Esophagus muscularis mucosa (tissue), 4 donors: ENCODE measurements around the gene VPS35L. TPM values are rescaled to one million over a fixed set of nuclear protein-coding genes. Genes with fewer than 3 reads are reported as not detected.

ENCODE experiments used
- DNase-seq: peaks from one replicate; pipeline ENCODE4 v3.0.0-alpha.2; 2017; ENCODE audit errors: extremely low spot score
- H3K27ac ChIP-seq, 4 donors: fragments of 200-600 bp; sonication (generic); replicated peaks in 1 of 4; 1 replicate in 3 of 4; 2 replicates in 1 of 4; pipeline ENCODE4 v1.5.1; 2016 to 2019; ENCODE audit warnings: mild to moderate bottlenecking in 1 of 4
- H3K27me3 ChIP-seq, 4 donors: fragments of 200-600 bp; sonication (generic); one replicate each; pipeline versions ENCODE4 v1.5.1 to v1.6.0; 2016 to 2019
- H3K36me3 ChIP-seq, 4 donors: fragments of 200-600 bp; sonication (generic); one replicate each; pipeline ENCODE4 v1.5.1; 2016 to 2019
- H3K4me1 ChIP-seq, 4 donors: fragments of 200-600 bp; sonication (generic); one replicate each; pipeline ENCODE4 v1.5.1; 2016 to 2019
- H3K4me3 ChIP-seq, 4 donors: fragments of 200-600 bp; sonication (generic); 1 replicate in 2 of 4; 2 replicates in 2 of 4; pipeline ENCODE4 v1.5.1; 2016 to 2019; ENCODE audit warnings: mild to moderate bottlenecking in 4 of 4, moderate library complexity in 1 of 4
- H3K9me3 ChIP-seq, 4 donors: fragments of 200-600 bp; sonication (generic); 1 replicate in 3 of 4; 2 replicates in 1 of 4; pipeline ENCODE4 v1.5.1; 2016 to 2019
- CTCF ChIP-seq, 3 experiments: fragments of 200-600 bp in 2 of 3; fragments of 450-650 bp in 1 of 3; sonication (generic) in 2 of 3; IDR thresholded peaks; one replicate each; pipeline ENCODE4 v1.5.1; 2017 to 2019; ENCODE audit warnings: antibody characterized with exemption in 3 of 3, mild to moderate bottlenecking in 2 of 3, moderate library complexity in 1 of 3
- EP300 ChIP-seq: sonication (generic); formaldehyde crosslinking; IDR thresholded peaks from one replicate; pipeline ENCODE4 v1.6.1; 2017; ENCODE audit warnings: antibody characterized with exemption
- POLR2A ChIP-seq: fragments of 450-650 bp; IDR thresholded peaks from one replicate; pipeline ENCODE4 v1.6.1; 2017; ENCODE audit warnings: antibody characterized with exemption, moderate library complexity, mild to moderate bottlenecking, low read depth
- POLR2AphosphoS5 ChIP-seq, 2 donors: sonication (generic); formaldehyde crosslinking; IDR thresholded peaks; one replicate each; pipeline ENCODE4 v1.6.1; 2017; ENCODE audit warnings: antibody characterized with exemption in 2 of 2
- WGBS: methylation state at CpG from one replicate; pipeline ENCODE4 v1.1.5; 2018; 5-methylcytosine and 5-hydroxymethylcytosine counted together
- intact Hi-C: fragments of 100-400 bp; cut with DNase I; formaldehyde crosslinking; loops from one replicate; pipeline ENCODE4 v1.15.1; 2023
- total RNA-seq, 4 donors: library from RNA; depleted of rRNA; stranded (reverse); fragments of >200 nt; gene quantifications; one replicate each; pipeline versions ENCODE4 v1.1.0 to v1.2.1, GENCODE V29; 2016

The VPS35L gene
- total RNA-seq, 4 donors from 2014 or later: 35.5 to 47.0 (median 38.1) TPM

DNA sequence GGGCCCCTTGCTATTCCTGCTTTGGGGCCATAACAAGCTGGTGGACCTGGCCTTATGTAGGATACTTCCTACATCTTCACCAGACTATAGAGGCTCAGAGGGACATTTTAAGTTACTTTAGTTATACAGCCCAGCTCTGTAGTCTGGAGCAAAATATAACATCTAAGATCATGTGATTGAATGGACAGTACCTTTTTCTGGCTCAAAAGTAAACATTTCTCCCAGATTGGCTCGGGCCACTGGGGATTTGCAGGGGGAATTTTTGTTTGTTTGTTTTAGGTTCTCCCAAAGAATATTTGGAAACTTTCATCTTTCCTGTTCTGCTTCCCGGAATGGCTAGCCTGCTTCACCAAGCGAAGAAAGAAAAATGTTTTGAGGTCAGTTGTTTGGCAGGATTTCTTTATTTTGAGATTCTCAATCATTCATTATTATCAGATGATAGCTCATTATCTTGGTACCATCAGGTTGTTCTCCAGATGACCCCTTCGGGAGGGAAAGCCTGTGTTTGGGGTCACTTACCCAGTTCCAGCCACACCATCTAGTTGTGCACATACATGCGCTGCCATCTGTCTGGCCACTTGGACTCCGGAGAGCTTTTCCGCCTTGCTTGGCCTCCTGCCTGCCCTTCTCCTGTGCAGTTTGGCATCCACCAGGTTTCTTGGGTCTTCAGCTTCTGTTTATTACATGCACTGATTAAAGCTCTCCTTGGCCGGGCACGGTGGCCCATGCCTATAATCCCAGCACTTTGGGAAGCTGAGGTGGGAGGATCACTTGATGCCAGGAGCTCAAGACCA, 179.8 kb downstream of the VPS35L start:
- DNase-seq: no peak
- Histone ChIP-seq H3K27me3 (no peaks in the 10 kb centered on the region), H3K4me1 (peaks cover 13 to 18% (median 16%) of the 10 kb centered on the region in 4 donors), H3K9me3 (no peaks in the 10 kb centered on the region), H3K4me3 (no peak overlapping the region), H3K27ac (peak overlapping the region in 1 of 4 donors; percentile 24), H3K36me3 (peaks cover 0 to 22% (median 3%) of the 10 kb centered on the region in 4 donors)
- intact Hi-C loops: no loop called here
- TF ChIP-seq CTCF (IDR thresholded peaks at IDR 0.05): no peak
- no peak for TF ChIP-seq POLR2A
- no peak for TF ChIP-seq POLR2AphosphoS5 (IDR thresholded peaks at IDR 0.05)
- no peak for TF ChIP-seq EP300
- WGBS: 51% methylated on average over 9 of the region's 9 CpGs

GRCh38 chr16:19737306-19738038, 182.0 kb downstream of the VPS35L start:
- Histone ChIP-seq H3K36me3 (peaks cover 0 to 12% (median 3%) of the 10 kb centered on the region in 4 donors), H3K27me3 (no peaks in the 10 kb centered on the region), H3K9me3 (no peaks in the 10 kb centered on the region), H3K4me1 (peaks cover 13 to 18% (median 16%) of the 10 kb centered on the region in 4 donors), H3K27ac (no peak overlapping the region), H3K4me3 (no peak overlapping the region)
- intact Hi-C loops: no loop called here
- DNase-seq: no peak
- WGBS: 77% methylated on average over 12 of the region's 12 CpGs
- TF ChIP-seq CTCF (IDR thresholded peaks at IDR 0.05) (no peak), POLR2A (no peak), EP300 (no peak), POLR2AphosphoS5 (IDR thresholded peaks at IDR 0.05) (no peak)

DNA sequence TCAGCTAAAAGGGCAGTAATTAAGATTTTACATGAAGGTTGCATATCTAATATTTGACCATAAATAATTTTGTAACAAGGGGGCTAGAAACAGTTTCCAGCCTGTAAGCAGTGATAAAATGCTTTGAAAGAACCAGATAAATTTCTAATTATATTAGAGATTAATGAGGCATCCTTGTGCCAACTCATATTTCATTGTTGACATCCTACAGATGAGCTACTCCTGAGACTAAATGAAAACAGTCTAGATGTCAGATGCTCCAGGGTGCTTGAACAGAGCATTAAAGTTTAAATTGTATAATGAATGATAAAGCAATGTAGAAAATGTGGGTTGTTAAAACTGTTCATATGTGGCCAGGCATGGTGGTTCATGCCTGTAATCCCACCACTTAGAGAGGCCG, 185.9 kb downstream of the VPS35L start:
- intact Hi-C loops: no loop called here
- H3K27ac ChIP-seq: no peak overlapping the region
- DNase-seq: no peak
- TF ChIP-seq EP300: no peak
- TF ChIP-seq POLR2A: no peak
- TF ChIP-seq POLR2AphosphoS5 (IDR thresholded peaks at IDR 0.05): no peak
- no peak for TF ChIP-seq CTCF (IDR thresholded peaks at IDR 0.05)
- H3K27me3 ChIP-seq: no peaks in the 10 kb centered on the region
- no peaks in the 10 kb centered on the region for H3K9me3 ChIP-seq
- peaks cover 0 to 12% (median 10%) of the 10 kb centered on the region in 4 donors for H3K4me1 ChIP-seq
- no peak overlapping the region for H3K4me3 ChIP-seq
- H3K36me3 ChIP-seq: peaks cover 0 to 6% (median 1%) of the 10 kb centered on the region in 4 donors
- WGBS: 95% methylated on average over 1 of the region's 1 CpG

DNA sequence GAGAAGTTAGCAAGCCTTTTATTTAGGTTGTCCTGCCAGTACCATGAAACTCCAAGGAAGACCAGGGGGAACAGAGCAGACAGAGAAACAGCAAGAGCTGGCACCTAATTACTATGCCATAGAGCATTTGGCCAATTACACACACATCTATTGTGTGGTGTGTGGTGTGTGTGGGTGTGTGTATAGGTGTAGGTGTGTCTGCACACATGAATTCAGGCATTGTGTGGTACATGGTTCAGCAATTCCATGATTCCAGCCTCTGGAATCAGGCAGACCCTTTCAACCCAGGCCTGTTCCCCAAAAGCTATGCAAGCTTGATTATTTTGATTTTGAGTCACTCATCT, 188.3 kb downstream of the VPS35L start:
- Histone ChIP-seq H3K36me3 (peaks cover 0 to under 1% (median 0%) of the 10 kb centered on the region in 4 donors), H3K27me3 (no peaks in the 10 kb centered on the region), H3K27ac (no peak overlapping the region), H3K9me3 (no peaks in the 10 kb centered on the region), H3K4me3 (no peak overlapping the region), H3K4me1 (peaks cover 0 to 15% (median 10%) of the 10 kb centered on the region in 4 donors)
- no peak for DNase-seq
- TF ChIP-seq EP300 (no peak), POLR2A (no peak), CTCF (IDR thresholded peaks at IDR 0.05) (no peak), POLR2AphosphoS5 (IDR thresholded peaks at IDR 0.05) (no peak)
- intact Hi-C loops: no loop called here
